GM13977 (cell line): Measurements from ENCODE around the gene XKR7.

ENCODE experiments used
- DNase-seq: peaks from one replicate; pipeline ENCODE4 v3.0.0; 2012; ENCODE audit warnings: low spot score
- CTCF ChIP-seq: IDR thresholded peaks from 2 replicates; pipeline ENCODE4 v1.5.1; 2012; ENCODE audit warnings: mild to moderate bottlenecking, control low read depth; ENCODE audit not compliant: insufficient read depth; ENCODE audit errors: extremely low read depth, missing control alignments
- in situ Hi-C: fragments of 300-500 bp; cut with MboI; formaldehyde crosslinking; loops from one replicate; pipeline ENCODE4 v1.12.0; 2022; ENCODE audit warnings: low sequenced_read_pairs, low pct_unique_long_range_greater_than_20kb, mixed read lengths, inconsistent platforms; ENCODE audit not compliant: unreplicated experiment

The XKR7 gene

DNA sequence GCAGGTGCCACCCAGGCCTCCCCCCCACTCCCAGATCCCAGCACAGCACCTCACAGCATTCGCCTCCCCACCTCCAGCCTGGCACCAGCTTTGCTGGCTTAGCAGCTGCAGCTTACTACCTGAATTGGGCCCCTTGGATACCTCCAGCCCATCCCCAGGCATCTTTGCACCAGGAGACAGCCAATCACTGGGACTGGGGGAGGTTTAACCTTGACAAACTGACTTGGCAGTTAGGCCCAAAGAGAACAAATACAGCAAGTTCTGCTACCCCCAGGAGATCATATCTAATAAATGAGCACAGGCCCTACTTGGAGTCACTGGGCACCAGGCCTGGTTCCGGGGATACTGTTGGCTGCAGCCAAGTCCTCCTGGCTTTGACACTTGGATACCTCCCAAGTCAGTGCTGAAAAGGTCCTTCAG, 24.9 kb upstream of the XKR7 start:
- DNase-seq: no peak
- in situ Hi-C loops: no loop called here
- no peak for TF ChIP-seq CTCF

- in situ Hi-C loops: no loop called here
- no peak for TF ChIP-seq CTCF
- DNase-seq: no peak
Measured at GRCh38 chr20:31945319-31945718, 22.6 kb upstream of the XKR7 start.

GRCh38 chr20:31945785-31946184, 22.2 kb upstream of the XKR7 start:
- in situ Hi-C loops: no loop called here
- no peak for TF ChIP-seq CTCF
- no peak for DNase-seq

DNA sequence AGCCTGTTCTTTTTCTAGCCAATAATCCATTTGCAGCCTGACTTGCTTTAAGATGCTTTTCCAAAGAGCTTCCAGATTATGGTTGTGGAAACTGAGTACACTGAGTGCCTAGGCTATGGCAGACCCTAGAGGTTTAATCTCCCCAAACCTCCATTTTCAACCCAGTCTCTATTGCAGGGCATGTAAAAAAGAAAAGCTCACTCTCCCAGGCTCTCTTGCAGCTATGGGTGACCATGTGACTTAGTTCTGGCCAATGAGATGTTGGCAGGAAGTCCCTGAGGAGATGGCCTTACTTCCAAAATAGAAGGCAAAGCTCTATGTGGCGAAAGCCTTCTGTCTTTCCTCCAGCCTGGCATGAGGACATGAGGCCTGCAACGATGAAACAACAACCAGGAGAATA, 19.9 kb upstream of the XKR7 start:
- no peak for TF ChIP-seq CTCF
- no peak for DNase-seq
- in situ Hi-C loops: no loop called here

DNA sequence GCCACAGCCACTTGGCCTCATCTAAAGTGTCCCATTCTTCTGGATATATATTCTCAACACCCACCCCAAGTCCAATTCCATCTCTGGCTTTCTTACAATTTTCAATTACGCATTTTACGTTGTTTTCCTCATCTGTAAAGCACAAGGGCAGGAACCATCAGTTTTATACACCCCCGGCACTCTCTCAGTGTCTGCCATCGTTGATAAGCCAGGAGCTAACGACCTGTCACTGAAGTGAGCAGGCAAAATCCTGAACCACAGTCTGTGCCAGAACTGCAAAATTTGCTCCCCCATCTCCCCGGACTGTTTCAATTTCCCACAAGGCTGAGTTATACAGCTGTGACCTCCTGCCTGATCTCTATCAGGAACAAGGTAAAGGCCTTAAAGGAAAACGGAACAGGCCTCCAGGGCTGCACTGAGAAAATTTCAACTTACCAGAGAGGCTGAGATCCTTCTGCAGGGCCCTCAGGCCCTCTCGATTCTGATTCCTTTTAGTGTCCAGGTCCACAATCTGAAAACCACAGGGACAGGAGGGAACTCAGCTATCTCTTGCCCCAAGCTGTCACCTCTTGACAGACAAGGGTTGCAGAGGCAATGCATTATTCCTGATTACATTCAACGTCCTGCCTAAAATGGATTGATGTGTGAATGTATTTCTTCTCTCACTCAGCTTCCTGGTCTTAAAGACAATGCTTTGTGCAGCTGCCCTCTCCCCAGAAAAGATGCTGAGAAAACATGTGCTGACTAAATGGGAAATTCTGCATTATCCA, 17.9 kb upstream of the XKR7 start:
- no peak for DNase-seq

DNA sequence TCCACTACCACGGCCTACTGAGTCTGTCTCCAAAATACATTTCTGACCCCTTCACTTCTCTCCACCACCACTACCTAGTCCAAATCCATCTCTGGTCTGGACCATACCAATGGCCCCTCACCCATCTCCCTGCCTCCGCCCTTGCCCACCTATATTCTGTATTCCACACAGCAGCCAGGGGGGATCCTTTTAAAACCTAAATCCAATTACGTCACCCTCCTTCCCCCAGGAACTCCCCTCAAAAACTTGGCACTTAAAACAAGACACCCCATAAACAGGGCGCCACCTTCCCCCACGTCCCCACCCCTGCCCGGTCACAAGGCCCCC, 16.8 kb upstream of the XKR7 start:
- TF ChIP-seq CTCF: no peak
- no peak for DNase-seq
- in situ Hi-C loops: no loop called here

More for the DNA sequence above, 17.9 kb upstream of the XKR7 start:
- in situ Hi-C loops: no loop called here
- no peak for TF ChIP-seq CTCF
